H54 (cell line): ENCODE data around the gene TIPARP.
"Not testable (repeated sequence)": the region's sequence is repeated elsewhere in the genome, so short reads cannot be mapped to it uniquely, and the experiment has no call there.

Experiments used
- DNase-seq: peaks from one replicate; pipeline ENCODE4 v3.0.0; 2011; ENCODE audit warnings: low spot score, mixed read lengths; ENCODE audit not compliant: insufficient read length
- FAIRE-seq: peaks from 3 replicates; lab custom pipeline; 2011; peaks lifted over from hg19 to GRCh38; lab: Jason Lieb, UNC
- POLR2A ChIP-seq: IDR thresholded peaks from 2 replicates; pipeline ENCODE4 v1.6.1; 2011; ENCODE audit warnings: low read depth, mild to moderate bottlenecking, low read length

Gene TIPARP

DNA sequence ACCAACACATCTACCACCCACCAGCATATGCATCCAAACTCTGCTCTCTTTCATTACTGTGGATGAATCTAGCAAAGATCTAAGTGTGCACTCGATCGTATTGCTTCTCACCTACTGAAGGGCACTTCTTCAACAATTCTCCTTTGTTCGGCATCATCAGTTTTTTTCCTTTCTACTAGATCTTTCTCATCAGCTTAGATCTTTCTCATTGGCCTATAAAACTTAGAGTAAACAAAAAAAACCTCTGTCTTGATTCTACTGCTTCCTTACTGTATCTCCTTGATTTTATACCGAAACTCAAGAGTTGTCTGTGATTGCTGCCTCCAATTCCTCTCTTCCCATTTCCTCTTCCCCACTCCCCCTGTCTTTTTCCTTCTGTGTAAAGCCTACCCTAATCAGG lies 36.1 kb upstream of the TIPARP start:
- no peak for DNase-seq
- FAIRE-seq = no peak
- TF ChIP-seq POLR2A = no peak

DNA sequence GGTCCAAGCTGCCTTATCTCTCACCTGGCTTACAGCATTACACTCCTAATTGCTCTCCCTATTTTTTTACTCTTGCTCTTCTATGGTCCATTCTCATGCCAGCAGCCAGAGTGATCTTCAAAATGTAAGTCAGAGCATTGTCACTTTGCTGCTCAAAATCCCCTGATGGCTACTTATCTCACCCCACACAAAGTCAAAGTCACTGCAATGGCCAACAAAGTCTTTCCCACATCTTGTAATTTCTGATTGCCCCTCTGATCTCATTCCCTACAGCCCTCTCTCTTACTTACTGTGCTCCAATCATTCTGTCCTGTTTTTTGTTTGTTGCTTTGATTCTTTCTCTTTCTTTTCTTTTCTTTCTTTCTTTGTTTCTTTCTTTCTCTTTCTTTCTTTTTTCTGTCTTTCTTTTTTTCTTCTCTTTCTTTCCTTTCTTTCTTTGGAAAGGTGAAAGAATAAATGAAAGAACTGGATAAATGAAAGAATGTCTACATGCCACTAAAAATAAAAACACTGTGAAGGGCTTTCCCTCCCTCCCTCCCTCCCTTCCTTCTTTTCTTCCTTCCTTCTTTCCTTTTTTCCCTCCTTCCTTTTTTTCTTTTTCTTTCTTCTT lies 34.9 kb upstream of the TIPARP start:
- FAIRE-seq (no peak), DNase-seq (no peak)
- no peak for TF ChIP-seq POLR2A

DNA sequence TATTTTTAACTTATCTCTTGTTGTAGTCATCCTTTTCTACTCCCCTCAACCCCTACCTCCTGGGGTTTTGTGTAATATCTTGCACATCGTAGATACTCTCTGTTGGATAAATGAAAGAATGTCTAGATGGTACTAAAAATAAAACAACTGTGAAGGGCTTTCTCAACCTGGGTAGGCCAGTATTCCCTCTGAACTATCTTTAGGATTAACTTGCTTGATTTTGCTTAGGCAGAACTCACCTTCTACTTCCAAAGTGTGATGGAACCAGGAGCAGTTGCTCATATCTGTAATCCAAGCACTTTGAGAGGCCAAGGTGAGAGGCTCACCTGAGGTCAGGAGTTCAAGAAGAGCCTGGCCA lies 32.8 kb upstream of the TIPARP start:
- FAIRE-seq = no peak
- no peak for DNase-seq
- TF ChIP-seq POLR2A = no peak

DNA sequence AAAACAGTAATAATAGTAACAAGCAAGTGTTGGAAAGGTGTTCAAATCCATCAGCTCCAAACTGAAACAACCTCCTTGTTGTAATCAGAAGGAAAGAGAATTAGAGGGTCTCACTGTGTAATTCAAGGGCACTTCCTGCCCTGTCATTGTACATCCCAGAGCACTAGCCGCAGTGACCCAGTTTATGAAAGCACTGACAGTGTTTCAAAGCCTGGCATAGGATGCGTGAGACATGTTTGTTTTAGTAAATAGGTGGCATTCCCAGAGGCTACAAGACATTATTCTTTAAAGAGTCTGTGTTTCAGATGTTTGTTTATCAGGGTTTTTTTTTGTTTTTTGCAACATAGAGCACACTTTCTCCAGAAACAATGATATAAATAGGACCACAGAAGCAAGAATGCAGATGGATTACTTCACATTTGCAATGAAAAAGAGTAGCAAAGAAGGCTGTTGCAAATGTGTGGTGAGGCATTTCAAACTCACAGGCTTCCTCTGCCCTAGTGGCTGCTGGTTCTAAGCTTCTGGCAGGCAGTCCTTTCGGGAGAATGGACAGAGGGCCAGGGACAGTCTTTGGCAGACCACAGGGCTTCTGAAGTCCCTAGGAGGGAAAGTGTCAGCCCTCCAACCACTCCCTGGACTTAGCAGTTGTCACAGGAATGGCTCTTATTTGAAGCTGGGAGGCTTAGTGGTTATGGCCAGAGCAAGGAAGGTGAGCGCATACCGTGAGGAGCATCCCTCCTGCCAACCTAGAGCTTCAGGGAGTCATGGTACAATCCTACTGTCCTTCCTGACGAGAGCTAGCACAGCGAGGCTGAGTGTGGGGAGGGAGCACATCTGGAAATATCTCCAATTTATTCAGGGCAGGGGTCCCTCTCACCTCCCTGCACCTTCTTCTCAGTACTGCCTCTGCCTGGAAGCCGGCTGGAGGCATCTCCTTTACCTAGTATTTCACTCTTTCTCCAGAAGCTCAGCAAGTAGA lies 31.4 kb upstream of the TIPARP start:
- TF ChIP-seq POLR2A = no peak
- FAIRE-seq (peak; percentile 43), DNase-seq (no peak)

GRCh38 chr3:156643729-156644389 lies 30.5 kb upstream of the TIPARP start:
- no peak for TF ChIP-seq POLR2A
- FAIRE-seq (no peak), DNase-seq (no peak)

GRCh38 chr3:156644958-156645357 lies 29.4 kb upstream of the TIPARP start:
- FAIRE-seq (no peak), DNase-seq (no peak)
- no peak for TF ChIP-seq POLR2A

- TF ChIP-seq POLR2A = no peak
- DNase-seq (no peak), FAIRE-seq (no peak)
Observed at GRCh38 chr3:156646958-156647357, 27.4 kb upstream of the TIPARP start.

DNA sequence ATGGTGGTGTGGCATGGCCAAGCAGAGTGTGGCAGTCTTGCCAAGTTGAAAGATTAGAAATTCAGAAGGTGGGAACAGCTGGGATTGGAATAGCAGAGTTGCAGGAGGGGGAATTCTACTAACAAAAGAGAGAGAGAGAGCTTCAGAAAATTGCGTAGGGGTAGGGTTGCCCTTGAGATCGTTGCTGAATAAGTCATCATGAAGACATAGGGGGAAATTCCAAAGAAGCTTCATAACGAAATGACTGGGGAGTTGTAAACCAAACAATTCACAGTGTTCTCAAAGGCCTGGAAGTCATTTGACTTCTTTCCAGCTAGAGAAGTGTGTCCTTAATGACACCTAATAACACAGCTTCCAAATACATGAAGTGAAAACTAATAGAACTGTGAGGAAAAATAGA lies 26.3 kb upstream of the TIPARP start:
- FAIRE-seq (no peak), DNase-seq (no peak)
- TF ChIP-seq POLR2A = no peak

DNA sequence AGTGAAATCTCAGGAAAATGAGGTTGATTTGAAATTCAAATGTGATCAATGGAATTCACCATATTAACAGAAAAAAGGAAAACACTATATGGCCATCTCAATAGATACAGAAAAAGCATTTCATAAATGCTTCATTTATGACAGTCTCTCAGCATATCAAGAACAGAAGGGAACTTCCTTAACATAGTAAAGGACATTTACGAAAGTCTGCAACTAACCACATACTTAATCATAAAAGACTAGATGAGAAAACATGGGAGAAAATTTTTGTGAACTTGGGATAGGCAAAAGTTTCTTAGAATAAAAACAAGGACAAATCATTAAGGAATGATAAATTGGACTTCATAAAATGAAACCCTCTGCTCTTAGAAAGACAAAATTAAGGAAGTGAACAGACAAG lies 24.7 kb upstream of the TIPARP start:
- DNase-seq = no peak
- no peak for TF ChIP-seq POLR2A
- no peak for FAIRE-seq

GRCh38 chr3:156652661-156653060 lies 21.7 kb upstream of the TIPARP start:
- not testable (repeated sequence) for FAIRE-seq

DNA sequence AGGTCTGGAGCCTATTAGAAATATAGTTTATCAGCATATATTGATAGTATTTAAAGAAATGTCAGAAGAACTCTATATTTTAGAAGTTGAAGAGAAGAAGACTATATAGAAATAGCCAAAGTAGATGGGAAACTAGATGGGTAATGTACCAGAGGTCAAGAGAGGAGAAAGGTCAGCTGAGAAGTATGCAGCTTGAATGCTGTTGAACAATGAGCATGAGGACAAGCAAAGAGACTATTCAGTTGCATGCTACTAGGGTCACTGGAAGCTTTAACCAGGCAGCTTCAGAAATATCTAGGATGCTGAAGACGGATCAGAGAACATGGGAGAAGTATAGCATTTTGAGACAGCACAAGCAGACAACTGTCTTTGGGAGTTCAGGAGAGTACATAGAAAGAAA lies 19.6 kb upstream of the TIPARP start:
- FAIRE-seq (no peak), DNase-seq (no peak)
- TF ChIP-seq POLR2A = no peak

More at GRCh38 chr3:156652661-156653060, 21.7 kb upstream of the TIPARP start:
- not testable (repeated sequence) for DNase-seq

GRCh38 chr3:156655819-156656550 lies 18.4 kb upstream of the TIPARP start:
- TF ChIP-seq POLR2A = no peak
- FAIRE-seq (no peak), DNase-seq (no peak)

GRCh38 chr3:156657440-156657839 lies 16.9 kb upstream of the TIPARP start:
- FAIRE-seq (no peak), DNase-seq (no peak)
- TF ChIP-seq POLR2A = no peak
